ENCODE results near the gene PIP5K1C. TPM values are rescaled to one million over a fixed set of nuclear protein-coding genes. Genes with fewer than 3 reads are reported as not detected.
A peak's percentile ranks its signal among the peaks of the same experiment; 100 is the strongest.

The PIP5K1C gene
- total RNA-seq, 1 experiment from 2014 or later = 24.5 TPM

- CTCF ChIA-PET = no interaction called here
- Histone ChIP-seq H3K9me3 (no peaks in the 10 kb centered on the region), H3K27me3 (replicated peaks; ENCODE audit: control insufficient read depth, insufficient read depth, low read length) (no peaks in the 10 kb centered on the region), H3K4me3 (ENCODE audit: low read depth, low read length) (no peak overlapping the region), H3K4me1 (no peaks in the 10 kb centered on the region), H3K36me3 (ENCODE audit: control insufficient read depth, insufficient read depth, low read length) (peaks cover 2% of the 10 kb centered on the region; the same call in 1 of the 2 replicates)
- DNase-seq = no peak
- no TSS peak for BruUV-seq (replicated peaks)
- no peak for TF ChIP-seq CTCF (IDR thresholded peaks at IDR 0.05; ENCODE audit: insufficient read depth in 1 of 2, low read depth in 1 of 2, low read length in 1 of 2, severe bottlenecking in 1 of 2, unreplicated experiment in 1 of 2)
- intact Hi-C loops (cut with micrococcal nuclease; ENCODE audit: unreplicated experiment) = no loop called here
- Mint-ChIP-seq H3K4me1 (ENCODE audit: low read depth, unreplicated experiment) (no peaks in the 10 kb centered on the region), H3K27ac (ENCODE audit: unreplicated experiment) (no peak overlapping the region), H3K9me3 (ENCODE audit: unreplicated experiment) (no peaks in the 10 kb centered on the region), H3K4me3 (ENCODE audit: unreplicated experiment) (no peak overlapping the region), H3K36me3 (ENCODE audit: insufficient read depth, unreplicated experiment) (peaks cover 25% of the 10 kb centered on the region), H3K27me3 (ENCODE audit: insufficient read depth, unreplicated experiment) (no peaks in the 10 kb centered on the region)
- POLR2A ChIA-PET = no interaction called here
Measured at GRCh38 chr19:3745363-3746045, 45.2 kb upstream of the PIP5K1C start.

- Histone ChIP-seq H3K9me3 (no peaks in the 10 kb centered on the region), H3K4me1 (no peaks in the 10 kb centered on the region), H3K36me3 (ENCODE audit: control insufficient read depth, insufficient read depth, low read length) (no peaks in the 10 kb centered on the region; the same call in 1 of the 2 replicates), H3K4me3 (ENCODE audit: low read depth, low read length) (no peak overlapping the region), H3K27me3 (replicated peaks; ENCODE audit: control insufficient read depth, insufficient read depth, low read length) (no peaks in the 10 kb centered on the region)
- Mint-ChIP-seq H3K27ac (ENCODE audit: unreplicated experiment) (no peak overlapping the region), H3K9me3 (ENCODE audit: unreplicated experiment) (no peaks in the 10 kb centered on the region), H3K4me1 (ENCODE audit: low read depth, unreplicated experiment) (no peaks in the 10 kb centered on the region), H3K4me3 (ENCODE audit: unreplicated experiment) (no peak overlapping the region), H3K36me3 (ENCODE audit: insufficient read depth, unreplicated experiment) (peaks cover 25% of the 10 kb centered on the region), H3K27me3 (ENCODE audit: insufficient read depth, unreplicated experiment) (no peaks in the 10 kb centered on the region)
- intact Hi-C loops (cut with micrococcal nuclease; ENCODE audit: unreplicated experiment) = no loop called here
- TF ChIP-seq CTCF (IDR thresholded peaks at IDR 0.05; ENCODE audit: insufficient read depth in 1 of 2, low read depth in 1 of 2, low read length in 1 of 2, severe bottlenecking in 1 of 2, unreplicated experiment in 1 of 2) = no peak
- ChIA-PET POLR2A (no interaction called here), CTCF (no interaction called here)
- peak in 1 of 2 experiments; percentile 19 for DNase-seq
- no TSS peak for BruUV-seq (replicated peaks)
Measured at GRCh38 chr19:3743486-3743885, 43.2 kb upstream of the PIP5K1C start.

- Histone ChIP-seq H3K36me3 (ENCODE audit: control insufficient read depth, insufficient read depth, low read length) (peaks cover 2% of the 10 kb centered on the region), H3K9me3 (no peaks in the 10 kb centered on the region), H3K27me3 (replicated peaks; ENCODE audit: control insufficient read depth, insufficient read depth, low read length) (no peaks in the 10 kb centered on the region), H3K4me1 (no peaks in the 10 kb centered on the region), H3K4me3 (ENCODE audit: low read depth, low read length) (no peak overlapping the region)
- Mint-ChIP-seq H3K9me3 (ENCODE audit: unreplicated experiment) (no peaks in the 10 kb centered on the region), H3K4me3 (ENCODE audit: unreplicated experiment) (no peak overlapping the region), H3K36me3 (ENCODE audit: insufficient read depth, unreplicated experiment) (peaks cover 23% of the 10 kb centered on the region), H3K4me1 (ENCODE audit: low read depth, unreplicated experiment) (no peaks in the 10 kb centered on the region), H3K27me3 (ENCODE audit: insufficient read depth, unreplicated experiment) (no peaks in the 10 kb centered on the region), H3K27ac (ENCODE audit: unreplicated experiment) (no peak overlapping the region)
- BruUV-seq (replicated peaks) = no TSS peak
- no peak for DNase-seq
- TF ChIP-seq CTCF (IDR thresholded peaks at IDR 0.05; ENCODE audit: insufficient read depth in 1 of 2, low read depth in 1 of 2, low read length in 1 of 2, severe bottlenecking in 1 of 2, unreplicated experiment in 1 of 2) = no peak
- CTCF ChIA-PET = interaction anchor here (0.6 kb wide), 1 partner anchor 301 kb away, joined by 3 read pairs; no protein-coding TSS in a partner anchor
- POLR2A ChIA-PET = no interaction called here
- intact Hi-C loops (cut with micrococcal nuclease; ENCODE audit: unreplicated experiment) = no loop called here
Measured at GRCh38 chr19:3740431-3740830, 40.2 kb upstream of the PIP5K1C start.
